ENCODE measurements around the gene WDR49.

The WDR49 gene

DNA sequence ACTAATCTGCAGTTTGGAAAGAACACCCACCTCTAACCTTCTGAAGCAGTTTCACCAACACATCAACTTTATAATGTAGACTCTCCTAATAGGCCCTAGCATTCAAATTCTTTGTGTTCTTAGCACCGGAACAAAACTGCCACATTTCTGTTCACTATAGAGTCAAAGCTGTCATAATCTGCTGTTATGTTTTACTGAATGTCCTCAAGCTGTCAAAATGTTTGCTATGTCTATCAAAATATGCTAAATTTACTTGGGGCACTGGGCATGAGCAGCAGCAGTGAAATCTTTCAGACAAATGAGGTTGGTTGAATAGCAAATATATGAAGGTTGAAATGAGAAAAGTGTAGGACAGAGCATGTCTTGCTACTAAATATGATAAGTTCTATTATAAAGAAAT lies 1.9 kb downstream of the WDR49 start (continued):
- TF ChIP-seq, protein P1, sequence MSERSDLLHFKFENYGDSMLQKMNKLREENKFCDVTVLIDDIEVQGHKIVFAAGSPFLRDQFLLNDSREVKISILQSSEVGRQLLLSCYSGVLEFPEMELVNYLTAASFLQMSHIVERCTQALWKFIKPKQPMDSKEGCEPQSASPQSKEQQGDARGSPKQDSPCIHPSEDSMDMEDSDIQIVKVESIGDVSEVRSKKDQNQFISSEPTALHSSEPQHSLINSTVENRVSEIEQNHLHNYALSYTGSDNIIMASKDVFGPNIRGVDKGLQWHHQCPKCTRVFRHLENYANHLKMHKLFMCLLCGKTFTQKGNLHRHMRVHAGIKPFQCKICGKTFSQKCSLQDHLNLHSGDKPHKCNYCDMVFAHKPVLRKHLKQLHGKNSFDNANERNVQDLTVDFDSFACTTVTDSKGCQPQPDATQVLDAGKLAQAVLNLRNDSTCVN (tag by site-specific recombination; optimal IDR thresholded peaks at IDR 0.05), result no peak
- TF ChIP-seq, protein P2, sequence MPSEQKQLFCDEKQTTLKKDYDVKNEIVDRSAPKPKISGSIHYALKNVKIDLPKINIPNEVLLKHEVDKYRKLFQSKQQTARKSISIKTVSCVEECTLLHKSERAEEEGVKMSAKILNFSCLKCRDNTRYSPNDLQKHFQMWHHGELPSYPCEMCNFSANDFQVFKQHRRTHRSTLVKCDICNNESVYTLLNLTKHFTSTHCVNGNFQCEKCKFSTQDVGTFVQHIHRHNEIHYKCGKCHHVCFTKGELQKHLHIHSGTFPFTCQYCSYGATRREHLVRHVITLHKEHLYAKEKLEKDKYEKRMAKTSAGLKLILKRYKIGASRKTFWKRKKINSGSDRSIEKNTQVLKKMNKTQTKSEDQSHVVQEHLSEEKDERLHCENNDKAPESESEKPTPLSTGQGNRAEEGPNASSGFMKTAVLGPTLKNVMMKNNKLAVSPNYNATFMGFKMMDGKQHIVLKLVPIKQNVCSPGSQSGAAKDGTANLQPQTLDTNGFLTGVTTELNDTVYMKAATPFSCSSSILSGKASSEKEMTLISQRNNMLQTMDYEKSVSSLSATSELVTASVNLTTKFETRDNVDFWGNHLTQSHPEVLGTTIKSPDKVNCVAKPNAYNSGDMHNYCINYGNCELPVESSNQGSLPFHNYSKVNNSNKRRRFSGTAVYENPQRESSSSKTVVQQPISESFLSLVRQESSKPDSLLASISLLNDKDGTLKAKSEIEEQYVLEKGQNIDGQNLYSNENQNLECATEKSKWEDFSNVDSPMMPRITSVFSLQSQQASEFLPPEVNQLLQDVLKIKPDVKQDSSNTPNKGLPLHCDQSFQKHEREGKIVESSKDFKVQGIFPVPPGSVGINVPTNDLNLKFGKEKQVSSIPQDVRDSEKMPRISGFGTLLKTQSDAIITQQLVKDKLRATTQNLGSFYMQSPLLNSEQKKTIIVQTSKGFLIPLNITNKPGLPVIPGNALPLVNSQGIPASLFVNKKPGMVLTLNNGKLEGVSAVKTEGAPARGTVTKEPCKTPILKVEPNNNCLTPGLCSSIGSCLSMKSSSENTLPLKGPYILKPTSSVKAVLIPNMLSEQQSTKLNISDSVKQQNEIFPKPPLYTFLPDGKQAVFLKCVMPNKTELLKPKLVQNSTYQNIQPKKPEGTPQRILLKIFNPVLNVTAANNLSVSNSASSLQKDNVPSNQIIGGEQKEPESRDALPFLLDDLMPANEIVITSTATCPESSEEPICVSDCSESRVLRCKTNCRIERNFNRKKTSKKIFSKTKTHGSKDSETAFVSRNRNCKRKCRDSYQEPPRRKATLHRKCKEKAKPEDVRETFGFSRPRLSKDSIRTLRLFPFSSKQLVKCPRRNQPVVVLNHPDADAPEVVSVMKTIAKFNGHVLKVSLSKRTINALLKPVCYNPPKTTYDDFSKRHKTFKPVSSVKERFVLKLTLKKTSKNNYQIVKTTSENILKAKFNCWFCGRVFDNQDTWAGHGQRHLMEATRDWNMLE (tag by site-specific recombination; conservative IDR thresholded peaks at IDR 0.05; ENCODE audit: low read depth), result no peak
- TF ChIP-seq ZNF792 (tag by site-specific recombination; IDR thresholded peaks at IDR 0.05) (no peak), SP2 (tag by site-specific recombination; IDR thresholded peaks at IDR 0.05) (no peak), ZNF10 (tag by site-specific recombination; IDR thresholded peaks at IDR 0.05) (no peak), ZNF510 (tag by site-specific recombination; IDR thresholded peaks at IDR 0.05; ENCODE audit: insufficient replicate concordance) (no peak), ZFHX2 (tag by site-specific recombination; conservative IDR thresholded peaks at IDR 0.05) (no peak), ZNF223 (tag by site-specific recombination; IDR thresholded peaks at IDR 0.05) (no peak), ZNF184 (tag by site-specific recombination; IDR thresholded peaks at IDR 0.05) (no peak), TRIM28 (IDR thresholded peaks at IDR 0.05; ENCODE audit: borderline replicate concordance, low read length) (no peak)

DNA sequence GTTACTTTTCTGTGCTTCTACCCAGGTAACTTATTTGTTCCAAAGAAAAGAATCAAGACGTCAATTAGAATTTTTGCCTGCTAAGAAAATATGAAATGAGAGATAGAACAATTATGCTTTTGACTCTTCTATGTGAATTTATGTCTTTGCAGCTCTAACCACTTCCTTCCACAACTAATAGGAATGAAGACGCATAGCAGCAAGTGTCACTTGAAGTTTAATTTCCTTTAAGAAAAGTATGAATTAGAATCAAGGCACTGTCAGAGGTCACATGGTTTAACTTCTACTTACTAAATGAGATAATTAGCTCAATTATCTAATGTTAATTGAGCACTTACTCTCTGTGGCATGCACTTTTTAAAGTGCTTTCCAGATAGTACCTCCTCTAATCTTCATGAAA lies 3.3 kb downstream of the WDR49 start:
- ChIA-PET POLR2A (no interaction called here), CTCF (no interaction called here)
- Histone ChIP-seq H3K36me3 (ENCODE audit: control insufficient read depth in 2 of 2, insufficient read depth in 1 of 2, low read length in 2 of 2) (no peaks in the 10 kb centered on the region), H3K9me3 (ENCODE audit: control insufficient read depth, insufficient read depth, low read depth, low read length) (no peaks in the 10 kb centered on the region), H3K27ac (ENCODE audit: extremely low read depth, low read depth, low read length) (no peak overlapping the region), H3K4me1 (ENCODE audit: control insufficient read depth, insufficient read depth, low read length) (no peaks in the 10 kb centered on the region), H3K4me3 (ENCODE audit: low read depth, low read length) (no peak overlapping the region)
- TF ChIP-seq, protein P3, sequence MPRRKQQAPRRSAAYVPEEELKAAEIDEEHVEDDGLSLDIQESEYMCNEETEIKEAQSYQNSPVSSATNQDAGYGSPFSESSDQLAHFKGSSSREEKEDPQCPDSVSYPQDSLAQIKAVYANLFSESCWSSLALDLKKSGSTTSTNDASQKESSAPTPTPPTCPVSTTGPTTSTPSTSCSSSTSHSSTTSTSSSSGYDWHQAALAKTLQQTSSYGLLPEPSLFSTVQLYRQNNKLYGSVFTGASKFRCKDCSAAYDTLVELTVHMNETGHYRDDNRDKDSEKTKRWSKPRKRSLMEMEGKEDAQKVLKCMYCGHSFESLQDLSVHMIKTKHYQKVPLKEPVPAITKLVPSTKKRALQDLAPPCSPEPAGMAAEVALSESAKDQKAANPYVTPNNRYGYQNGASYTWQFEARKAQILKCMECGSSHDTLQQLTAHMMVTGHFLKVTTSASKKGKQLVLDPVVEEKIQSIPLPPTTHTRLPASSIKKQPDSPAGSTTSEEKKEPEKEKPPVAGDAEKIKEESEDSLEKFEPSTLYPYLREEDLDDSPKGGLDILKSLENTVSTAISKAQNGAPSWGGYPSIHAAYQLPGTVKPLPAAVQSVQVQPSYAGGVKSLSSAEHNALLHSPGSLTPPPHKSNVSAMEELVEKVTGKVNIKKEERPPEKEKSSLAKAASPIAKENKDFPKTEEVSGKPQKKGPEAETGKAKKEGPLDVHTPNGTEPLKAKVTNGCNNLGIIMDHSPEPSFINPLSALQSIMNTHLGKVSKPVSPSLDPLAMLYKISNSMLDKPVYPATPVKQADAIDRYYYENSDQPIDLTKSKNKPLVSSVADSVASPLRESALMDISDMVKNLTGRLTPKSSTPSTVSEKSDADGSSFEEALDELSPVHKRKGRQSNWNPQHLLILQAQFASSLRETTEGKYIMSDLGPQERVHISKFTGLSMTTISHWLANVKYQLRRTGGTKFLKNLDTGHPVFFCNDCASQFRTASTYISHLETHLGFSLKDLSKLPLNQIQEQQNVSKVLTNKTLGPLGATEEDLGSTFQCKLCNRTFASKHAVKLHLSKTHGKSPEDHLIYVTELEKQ (tag by site-specific recombination; IDR thresholded peaks at IDR 0.05; ENCODE audit: borderline replicate concordance), result no peak
- no peak for TF ChIP-seq OSR2 (tag by site-specific recombination; IDR thresholded peaks at IDR 0.05)
- no peak for TF ChIP-seq PRDM1 (tag by site-specific recombination; IDR thresholded peaks at IDR 0.05)
- no peak for TF ChIP-seq ZNF701 (tag by site-specific recombination; IDR thresholded peaks at IDR 0.05)
- TF ChIP-seq ZSCAN23 (tag by site-specific recombination; IDR thresholded peaks at IDR 0.05), result no peak
- TF ChIP-seq, protein P4, sequence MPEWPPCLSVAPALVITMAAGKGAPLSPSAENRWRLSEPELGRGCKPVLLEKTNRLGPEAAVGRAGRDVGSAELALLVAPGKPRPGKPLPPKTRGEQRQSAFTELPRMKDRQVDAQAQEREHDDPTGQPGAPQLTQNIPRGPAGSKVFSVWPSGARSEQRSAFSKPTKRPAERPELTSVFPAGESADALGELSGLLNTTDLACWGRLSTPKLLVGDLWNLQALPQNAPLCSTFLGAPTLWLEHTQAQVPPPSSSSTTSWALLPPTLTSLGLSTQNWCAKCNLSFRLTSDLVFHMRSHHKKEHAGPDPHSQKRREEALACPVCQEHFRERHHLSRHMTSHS (tag by site-specific recombination; IDR thresholded peaks at IDR 0.05), result no peak
- TF ChIP-seq, protein P5, sequence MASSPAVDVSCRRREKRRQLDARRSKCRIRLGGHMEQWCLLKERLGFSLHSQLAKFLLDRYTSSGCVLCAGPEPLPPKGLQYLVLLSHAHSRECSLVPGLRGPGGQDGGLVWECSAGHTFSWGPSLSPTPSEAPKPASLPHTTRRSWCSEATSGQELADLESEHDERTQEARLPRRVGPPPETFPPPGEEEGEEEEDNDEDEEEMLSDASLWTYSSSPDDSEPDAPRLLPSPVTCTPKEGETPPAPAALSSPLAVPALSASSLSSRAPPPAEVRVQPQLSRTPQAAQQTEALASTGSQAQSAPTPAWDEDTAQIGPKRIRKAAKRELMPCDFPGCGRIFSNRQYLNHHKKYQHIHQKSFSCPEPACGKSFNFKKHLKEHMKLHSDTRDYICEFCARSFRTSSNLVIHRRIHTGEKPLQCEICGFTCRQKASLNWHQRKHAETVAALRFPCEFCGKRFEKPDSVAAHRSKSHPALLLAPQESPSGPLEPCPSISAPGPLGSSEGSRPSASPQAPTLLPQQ (tag by site-specific recombination; IDR thresholded peaks at IDR 0.05), result no peak
- no peak for TF ChIP-seq ZNF175 (tag by site-specific recombination; IDR thresholded peaks at IDR 0.05)
- TF ChIP-seq ZNF660 (tag by site-specific recombination; IDR thresholded peaks at IDR 0.05), result no peak
- no peak for TF ChIP-seq ZNF571 (tag by site-specific recombination; IDR thresholded peaks at IDR 0.05)
- TF ChIP-seq, protein P6, sequence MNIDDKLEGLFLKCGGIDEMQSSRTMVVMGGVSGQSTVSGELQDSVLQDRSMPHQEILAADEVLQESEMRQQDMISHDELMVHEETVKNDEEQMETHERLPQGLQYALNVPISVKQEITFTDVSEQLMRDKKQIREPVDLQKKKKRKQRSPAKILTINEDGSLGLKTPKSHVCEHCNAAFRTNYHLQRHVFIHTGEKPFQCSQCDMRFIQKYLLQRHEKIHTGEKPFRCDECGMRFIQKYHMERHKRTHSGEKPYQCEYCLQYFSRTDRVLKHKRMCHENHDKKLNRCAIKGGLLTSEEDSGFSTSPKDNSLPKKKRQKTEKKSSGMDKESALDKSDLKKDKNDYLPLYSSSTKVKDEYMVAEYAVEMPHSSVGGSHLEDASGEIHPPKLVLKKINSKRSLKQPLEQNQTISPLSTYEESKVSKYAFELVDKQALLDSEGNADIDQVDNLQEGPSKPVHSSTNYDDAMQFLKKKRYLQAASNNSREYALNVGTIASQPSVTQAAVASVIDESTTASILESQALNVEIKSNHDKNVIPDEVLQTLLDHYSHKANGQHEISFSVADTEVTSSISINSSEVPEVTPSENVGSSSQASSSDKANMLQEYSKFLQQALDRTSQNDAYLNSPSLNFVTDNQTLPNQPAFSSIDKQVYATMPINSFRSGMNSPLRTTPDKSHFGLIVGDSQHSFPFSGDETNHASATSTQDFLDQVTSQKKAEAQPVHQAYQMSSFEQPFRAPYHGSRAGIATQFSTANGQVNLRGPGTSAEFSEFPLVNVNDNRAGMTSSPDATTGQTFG (tag by site-specific recombination; IDR thresholded peaks at IDR 0.05; ENCODE audit: borderline replicate concordance), result no peak
- TF ChIP-seq ZNF555 (tag by site-specific recombination; conservative IDR thresholded peaks at IDR 0.05), result no peak

Measured in HEK293 (cell line).